HepG2 (cell line): Measurements from ENCODE around the gene NME1. TPM values are rescaled to one million over a fixed set of nuclear protein-coding genes. Genes with fewer than 3 reads are reported as not detected.

ENCODE experiments used
- ATF7 ChIP-seq, 2 experiments: fragments of 450-650 bp in 1 of 2; sonication (generic) in 1 of 2; formaldehyde crosslinking in 1 of 2; IDR thresholded peaks; 2 replicates each; pipeline versions ENCODE4 v1.4.0 to v1.6.1; 2016 to 2020; ENCODE audit warnings: antibody characterized with exemption in 1 of 2, mild to moderate bottlenecking in 1 of 2, missing genetic modification reagents in 1 of 2
- FOXP4 ChIP-seq: sonication (generic); formaldehyde crosslinking; IDR thresholded peaks from 2 replicates; pipeline ENCODE4 v1.4.0; 2020; ENCODE audit warnings: missing genetic modification reagents
- NFIC ChIP-seq: IDR thresholded peaks from 2 replicates; pipeline ENCODE4 v1.6.1; 2012; ENCODE audit warnings: mild to moderate bottlenecking, low read length, inconsistent platforms
- PCBP2 ChIP-seq: fragments of 200-400 bp; formaldehyde crosslinking; optimal IDR thresholded peaks from 2 replicates; pipeline ENCODE3; 2018; ENCODE audit warnings: low read length, low read depth; ENCODE audit not compliant: poor library complexity, severe bottlenecking
- RBFOX2 ChIP-seq: fragments of 200-400 bp; formaldehyde crosslinking; IDR thresholded peaks from 2 replicates; pipeline ENCODE4 v1.6.1; 2017; ENCODE audit warnings: low read depth, mild to moderate bottlenecking, low read length
- SOX6 ChIP-seq, 2 experiments: fragments of 450-650 bp in 1 of 2; sonication (generic) in 1 of 2; formaldehyde crosslinking in 1 of 2; IDR thresholded peaks; 2 replicates each; pipeline versions ENCODE4 v1.4.0 to v1.6.1; 2017 to 2020; ENCODE audit warnings: antibody characterized with exemption in 1 of 2, mild to moderate bottlenecking in 1 of 2, missing genetic modification reagents in 1 of 2
- ZNF142 ChIP-seq: sonication (generic); formaldehyde crosslinking; IDR thresholded peaks from 2 replicates; pipeline ENCODE4 v1.4.0; 2020; ENCODE audit warnings: missing genetic modification reagents
- ZNF20 ChIP-seq: sonication (generic); formaldehyde crosslinking; IDR thresholded peaks from 2 replicates; pipeline ENCODE4 v1.4.0; 2020; ENCODE audit warnings: mild to moderate bottlenecking, moderate library complexity, missing genetic modification reagents
- ZNF503 ChIP-seq: sonication (generic); formaldehyde crosslinking; IDR thresholded peaks from 2 replicates; pipeline ENCODE4 v1.4.0; 2020; ENCODE audit warnings: missing genetic modification reagents
- ZNF576 ChIP-seq: sonication (generic); formaldehyde crosslinking; IDR thresholded peaks from 2 replicates; pipeline ENCODE4 v1.4.0; 2020; ENCODE audit warnings: mild to moderate bottlenecking, missing genetic modification reagents
- ZNF672 ChIP-seq: sonication (generic); formaldehyde crosslinking; IDR thresholded peaks from 2 replicates; pipeline ENCODE4 v1.8.1; 2022; ENCODE audit warnings: missing genetic modification reagents
- ZZZ3 ChIP-seq: sonication (generic); formaldehyde crosslinking; IDR thresholded peaks from 2 replicates; pipeline ENCODE4 v1.4.0; 2020; ENCODE audit warnings: missing genetic modification reagents, mild to moderate bottlenecking, borderline replicate concordance
- polyA plus RNA-seq, 8 experiments: library from polyadenylated mRNA; depleted of rRNA in 3 of 8; stranded (reverse) in 7 of 8; unstranded in 1 of 8; fragments of >200 nt; fragmentation: Illumina TruSeq in 4 of 8; extraction: Trizol in 4 of 8; gene quantifications; 2 replicates each; pipeline versions ENCODE4 v1.2.1 to v1.2.3, GENCODE V29; 2011 to 2016; ENCODE audit warnings: low read depth in 4 of 8, missing spikeins in 1 of 8, mixed read lengths in 1 of 8; ENCODE audit not compliant: insufficient read depth in 1 of 8
- total RNA-seq, 5 experiments: library from RNA; depleted of rRNA; stranded (reverse); fragments of >200 nt; fragmentation: Illumina TruSeq; extraction: Trizol; gene quantifications; 2 replicates each; pipeline ENCODE4 v1.2.3, GENCODE V29; 2016; ENCODE audit warnings: low read depth in 1 of 5

The NME1 gene
- total and polyA plus RNA-seq, 2 of the 13 experiments (the other 11 are each of a cell fraction or from before 2014, with no cell fraction given), result 295 to 516 TPM

- no peak for TF ChIP-seq ZNF142 (CRISPR knock-in tag)
- TF ChIP-seq ZNF576 (CRISPR knock-in tag), result no peak
- no peak for TF ChIP-seq ZNF672 (CRISPR knock-in tag)
- 0 out of 2 replicates have a peak, but pooled peaks have one; percentile 21 for TF ChIP-seq RBFOX2
- TF ChIP-seq SOX6 (IDR thresholded peaks at IDR 0.05), result no peak
- peak; percentile 27 for TF ChIP-seq SOX6 (CRISPR knock-in tag; IDR thresholded peaks at IDR 0.05)
- TF ChIP-seq PCBP2, result no peak
- TF ChIP-seq FOXP4 (CRISPR knock-in tag), result no peak
- TF ChIP-seq ZNF503, result no peak
- no peak for TF ChIP-seq ZZZ3 (CRISPR knock-in tag)
- TF ChIP-seq NFIC, result no peak
- TF ChIP-seq ZNF20 (CRISPR knock-in tag), result no peak
- TF ChIP-seq ATF7 (IDR thresholded peaks at IDR 0.05), result no peak
- TF ChIP-seq ATF7 (CRISPR knock-in tag; IDR thresholded peaks at IDR 0.05), result no peak
Measured at GRCh38 chr17:51119415-51120356, 33.7 kb upstream of the NME1 start (continued).
